ENCODE results near the gene MID1. TPM values are rescaled to one million over a fixed set of nuclear protein-coding genes. Genes with fewer than 3 reads are reported as not detected.

The MID1 gene
- total RNA-seq, 4 donors from 2014 or later: 19.6 to 40.4 (median 29.9) TPM

- Histone ChIP-seq H3K27me3 (no peaks in the 10 kb centered on the region), H3K9me3 (no peaks in the 10 kb centered on the region), H3K36me3 (no peaks in the 10 kb centered on the region), H3K27ac (no peak overlapping the region), H3K4me3 (no peak overlapping the region), H3K4me1 (no peaks in the 10 kb centered on the region)
- no peak for DNase-seq
- TF ChIP-seq POLR2A (IDR thresholded peaks at IDR 0.05): no peak
Measured at GRCh38 chrX:10414156-10414824, 206.1 kb downstream of the MID1 start.

GRCh38 chrX:10404436-10404835 is 215.9 kb downstream of the MID1 start:
- H3K27ac ChIP-seq: no peak overlapping the region
- H3K36me3 ChIP-seq: no peaks in the 10 kb centered on the region
- no peak for DNase-seq
- no peaks in the 10 kb centered on the region for H3K9me3 ChIP-seq
- TF ChIP-seq CTCF (IDR thresholded peaks at IDR 0.05): no peak
- TF ChIP-seq POLR2A (IDR thresholded peaks at IDR 0.05): no peak
- H3K4me1 ChIP-seq: no peaks in the 10 kb centered on the region
- H3K27me3 ChIP-seq: no peaks in the 10 kb centered on the region
- no peak overlapping the region for H3K4me3 ChIP-seq

- TF ChIP-seq POLR2A (IDR thresholded peaks at IDR 0.05): no peak
- TF ChIP-seq CTCF (IDR thresholded peaks at IDR 0.05): no peak
- Histone ChIP-seq H3K27ac (no peak overlapping the region), H3K27me3 (no peaks in the 10 kb centered on the region), H3K36me3 (no peaks in the 10 kb centered on the region), H3K4me1 (no peaks in the 10 kb centered on the region), H3K9me3 (no peaks in the 10 kb centered on the region), H3K4me3 (no peak overlapping the region)
- no peak for DNase-seq
Measured at GRCh38 chrX:10401239-10401638, 219.1 kb downstream of the MID1 start.

GRCh38 chrX:10399043-10399741 is 221.2 kb downstream of the MID1 start:
- TF ChIP-seq CTCF (IDR thresholded peaks at IDR 0.05) (no peak), POLR2A (IDR thresholded peaks at IDR 0.05) (no peak)
- Histone ChIP-seq H3K27ac (no peak overlapping the region), H3K36me3 (no peaks in the 10 kb centered on the region), H3K9me3 (no peaks in the 10 kb centered on the region), H3K27me3 (no peaks in the 10 kb centered on the region), H3K4me3 (no peak overlapping the region), H3K4me1 (no peaks in the 10 kb centered on the region)
- no peak for DNase-seq

- TF ChIP-seq POLR2A (IDR thresholded peaks at IDR 0.05) (no peak), CTCF (IDR thresholded peaks at IDR 0.05) (no peak)
- Histone ChIP-seq H3K27me3 (no peaks in the 10 kb centered on the region), H3K4me3 (no peak overlapping the region), H3K9me3 (no peaks in the 10 kb centered on the region), H3K27ac (no peak overlapping the region), H3K36me3 (no peaks in the 10 kb centered on the region), H3K4me1 (no peaks in the 10 kb centered on the region)
- DNase-seq: no peak
Measured at GRCh38 chrX:10398215-10398614, 222.2 kb downstream of the MID1 start.

- Histone ChIP-seq H3K36me3 (no peaks in the 10 kb centered on the region), H3K9me3 (no peaks in the 10 kb centered on the region), H3K4me1 (no peaks in the 10 kb centered on the region), H3K27ac (no peak overlapping the region), H3K4me3 (no peak overlapping the region), H3K27me3 (no peaks in the 10 kb centered on the region)
- no peak for TF ChIP-seq POLR2A (IDR thresholded peaks at IDR 0.05)
- no peak for TF ChIP-seq CTCF (IDR thresholded peaks at IDR 0.05)
- DNase-seq: no peak
Measured at GRCh38 chrX:10397349-10397748, 223.0 kb downstream of the MID1 start.

Data from Peyer's patch (tissue), 4 donors.